ENCODE data around the gene LCN10. TPM values are rescaled to one million over a fixed set of nuclear protein-coding genes. Genes with fewer than 3 reads are reported as not detected.

LCN10 gene
- total and polyA plus RNA-seq, 9 of the 15 experiments (the other 6 are each of a cell fraction or from before 2014, with no cell fraction given): 0.10 to 0.21 (median 0.14) TPM; not detected in 6

DNA sequence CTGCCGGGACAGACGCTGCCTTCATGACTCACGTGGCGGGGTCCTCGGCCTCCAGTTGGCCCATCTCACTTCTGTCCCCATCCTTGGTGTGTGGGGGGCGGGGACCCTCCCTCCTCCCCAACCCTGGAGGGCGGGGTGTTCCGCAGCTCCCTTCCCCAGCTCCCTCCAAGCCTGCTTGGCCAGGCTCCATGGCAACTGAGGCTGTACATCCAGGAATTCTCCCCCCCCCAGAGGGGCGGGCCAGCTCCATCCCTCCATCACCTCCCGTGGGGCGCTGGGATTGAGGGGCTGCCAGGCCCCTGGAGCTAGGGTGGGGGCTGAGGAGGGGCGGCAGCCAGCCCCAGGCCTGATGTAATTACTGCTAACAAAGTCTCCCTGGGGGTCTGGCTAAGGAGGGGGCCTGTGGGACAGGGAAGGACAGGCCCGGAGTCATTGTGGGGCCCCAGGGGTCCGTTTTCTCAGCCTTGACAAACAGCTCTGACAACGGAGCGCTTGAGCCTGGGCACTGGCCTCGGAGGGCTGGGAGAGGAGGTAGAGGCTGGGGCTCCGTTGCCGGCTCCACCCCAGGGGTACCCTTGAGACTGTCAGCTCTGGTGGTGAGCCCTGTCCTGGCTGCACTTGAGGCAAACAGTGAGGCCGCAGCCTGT, 22.4 kb downstream of the LCN10 start:
- 37% methylated on average over 14 of the region's 20 CpGs for WGBS (ENCODE audit: insufficient coverage, low coverage, missing lambda C conversion rate)
- Histone ChIP-seq H3K4me1 (replicated peaks in 1 of 2; ENCODE audit: control insufficient read depth in 2 of 2, insufficient read depth in 2 of 2, low read length in 2 of 2) (peaks cover 0 to 82% of the 10 kb centered on the region in 2 experiments; a peak in 4 of 5 replicates), H4K20me1 (replicated peaks; ENCODE audit: control insufficient read depth, insufficient read depth, low read length) (peaks cover 32% of the 10 kb centered on the region), H2AFZ (ENCODE audit: low read depth, low read length) (no peak overlapping the region), H3K4me2 (ENCODE audit: insufficient read depth, low read length) (no peak overlapping the region), H3K9me3 (replicated peaks; ENCODE audit: control insufficient read depth, insufficient read depth, low read depth, low read length) (no peaks in the 10 kb centered on the region), H3K4me3 (no peak overlapping the region), H3K9me1 (ENCODE audit: control insufficient read depth, insufficient read depth, low read length) (no peaks in the 10 kb centered on the region), H3K79me2 (ENCODE audit: control insufficient read depth, insufficient read depth, low read length) (peaks cover 19% of the 10 kb centered on the region), H3K9ac (ENCODE audit: insufficient read depth in 1 of 2, low read depth in 2 of 2, low read length in 2 of 2) (peak overlapping the region in 1 of 2 experiments; percentile 26; a peak in 1 of 4 replicates), H3K27me3 (ENCODE audit: control insufficient read depth in 2 of 2, insufficient read depth in 2 of 2, low read length in 2 of 2) (no peaks in the 10 kb centered on the region), H3K27ac (ENCODE audit: extremely low read depth, low read depth, low read length) (no peak overlapping the region), H3K36me3 (ENCODE audit: control insufficient read depth, insufficient read depth, low read length) (peaks cover 48% of the 10 kb centered on the region; the same call in 2 of the 3 replicates)
- TF ChIP-seq POLR2A (conservative IDR thresholded peaks at IDR 0.05) (0 out of 2 replicates have a peak, but pooled peaks have one; percentile 16), SNRNP70 (optimal IDR thresholded peaks at IDR 0.05; ENCODE audit: low read depth, low read length) (no peak), PTBP1 (IDR thresholded peaks at IDR 0.05; ENCODE audit: low read depth, low read length) (0 out of 2 replicates have a peak, but pooled peaks have one; percentile 19), ZNF140 (CRISPR knock-in tag; IDR thresholded peaks at IDR 0.05) (no peak), TAL1 (IDR thresholded peaks at IDR 0.05) (no peak), POLR2G (IDR thresholded peaks at IDR 0.05; ENCODE audit: low read depth, low read length) (peak; percentile 51), MCM2 (IDR thresholded peaks at IDR 0.05; ENCODE audit: low read depth) (no peak), ZBTB11 (CRISPR knock-in tag; IDR thresholded peaks at IDR 0.05) (no peak), SUPT5H (IDR thresholded peaks at IDR 0.05) (0 out of 2 replicates have a peak, but pooled peaks have one; percentile 13), TCF7L2 (IDR thresholded peaks at IDR 0.05; ENCODE audit: low read depth, low read length) (no peak), CHCHD3 (CRISPR knock-in tag; IDR thresholded peaks at IDR 0.05) (no peak), POLR2AphosphoS2 (IDR thresholded peaks at IDR 0.05; ENCODE audit: low read length) (peak; percentile 30; the same call in 1 of the 2 replicates), MAX (CRISPR knock-in tag; IDR thresholded peaks at IDR 0.05) (no peak)
- TF ChIP-seq, protein P1, sequence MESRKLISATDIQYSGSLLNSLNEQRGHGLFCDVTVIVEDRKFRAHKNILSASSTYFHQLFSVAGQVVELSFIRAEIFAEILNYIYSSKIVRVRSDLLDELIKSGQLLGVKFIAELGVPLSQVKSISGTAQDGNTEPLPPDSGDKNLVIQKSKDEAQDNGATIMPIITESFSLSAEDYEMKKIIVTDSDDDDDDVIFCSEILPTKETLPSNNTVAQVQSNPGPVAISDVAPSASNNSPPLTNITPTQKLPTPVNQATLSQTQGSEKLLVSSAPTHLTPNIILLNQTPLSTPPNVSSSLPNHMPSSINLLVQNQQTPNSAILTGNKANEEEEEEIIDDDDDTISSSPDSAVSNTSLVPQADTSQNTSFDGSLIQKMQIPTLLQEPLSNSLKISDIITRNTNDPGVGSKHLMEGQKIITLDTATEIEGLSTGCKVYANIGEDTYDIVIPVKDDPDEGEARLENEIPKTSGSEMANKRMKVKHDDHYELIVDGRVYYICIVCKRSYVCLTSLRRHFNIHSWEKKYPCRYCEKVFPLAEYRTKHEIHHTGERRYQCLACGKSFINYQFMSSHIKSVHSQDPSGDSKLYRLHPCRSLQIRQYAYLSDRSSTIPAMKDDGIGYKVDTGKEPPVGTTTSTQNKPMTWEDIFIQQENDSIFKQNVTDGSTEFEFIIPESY (CRISPR knock-in tag; IDR thresholded peaks at IDR 0.05): peak; percentile 43; the same call in 1 of the 2 replicates
- no TSS peak for BruUV-seq (replicated peaks)
- FAIRE-seq: no peak
- ChIA-PET POLR2A (interaction anchor here (0.5 to 1.7 kb wide), 7 partner anchors 9 to 45 kb away, joined by 3 to 5 read pairs (median 3); no protein-coding TSS in a partner anchor), CTCF (ENCODE audit: low intra/inter-chr PET ratio) (no interaction called here)
- intact Hi-C loops (cut with micrococcal nuclease): no loop called here
- in situ Hi-C loops (cut with MboI): no loop called here
- peak; percentile 10 for ATAC-seq
- peak in 1 of 4 experiments; percentile 51 for DNase-seq (ENCODE audit: extremely low read depth in 1 of 4, low spot score in 3 of 4)
